ENCODE measurements around the gene MYRF.

DNA sequence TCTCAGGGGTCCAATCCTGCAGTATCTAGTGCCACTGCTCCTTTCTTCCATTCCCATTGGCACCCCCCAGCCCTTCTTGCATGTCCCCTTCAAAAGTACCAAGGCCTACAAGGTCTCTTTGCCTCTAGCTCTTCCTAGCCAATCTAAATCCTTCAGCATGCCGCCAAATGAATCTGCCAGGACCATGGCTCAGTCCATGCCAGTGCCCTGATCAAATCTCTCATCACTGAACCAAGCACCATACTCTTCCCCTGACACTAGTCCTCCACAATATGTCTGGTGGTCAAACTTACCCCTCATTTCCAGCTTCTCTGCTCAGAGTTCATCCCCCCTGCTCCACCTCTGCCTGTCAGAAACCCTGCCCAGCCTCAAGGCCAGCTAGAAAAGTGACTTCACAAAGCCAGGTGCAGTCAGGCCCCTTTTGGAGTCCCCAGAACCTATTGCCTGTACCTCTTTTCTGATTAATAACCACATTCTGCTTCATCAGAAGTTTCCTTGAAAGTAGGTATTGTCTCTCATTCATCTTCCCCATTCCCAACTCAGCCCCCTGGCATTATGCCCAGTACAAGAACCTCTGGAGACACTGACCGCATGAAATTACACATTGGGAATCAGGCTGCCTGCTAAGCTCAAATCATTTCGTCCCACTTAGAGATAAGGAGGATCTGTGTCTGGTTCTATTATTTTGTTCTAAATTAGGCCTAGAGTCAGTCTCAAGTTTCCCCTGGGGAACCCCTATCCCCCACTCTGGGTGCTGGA is 51.6 kb downstream of the MYRF start:
- TF ChIP-seq, protein P1, sequence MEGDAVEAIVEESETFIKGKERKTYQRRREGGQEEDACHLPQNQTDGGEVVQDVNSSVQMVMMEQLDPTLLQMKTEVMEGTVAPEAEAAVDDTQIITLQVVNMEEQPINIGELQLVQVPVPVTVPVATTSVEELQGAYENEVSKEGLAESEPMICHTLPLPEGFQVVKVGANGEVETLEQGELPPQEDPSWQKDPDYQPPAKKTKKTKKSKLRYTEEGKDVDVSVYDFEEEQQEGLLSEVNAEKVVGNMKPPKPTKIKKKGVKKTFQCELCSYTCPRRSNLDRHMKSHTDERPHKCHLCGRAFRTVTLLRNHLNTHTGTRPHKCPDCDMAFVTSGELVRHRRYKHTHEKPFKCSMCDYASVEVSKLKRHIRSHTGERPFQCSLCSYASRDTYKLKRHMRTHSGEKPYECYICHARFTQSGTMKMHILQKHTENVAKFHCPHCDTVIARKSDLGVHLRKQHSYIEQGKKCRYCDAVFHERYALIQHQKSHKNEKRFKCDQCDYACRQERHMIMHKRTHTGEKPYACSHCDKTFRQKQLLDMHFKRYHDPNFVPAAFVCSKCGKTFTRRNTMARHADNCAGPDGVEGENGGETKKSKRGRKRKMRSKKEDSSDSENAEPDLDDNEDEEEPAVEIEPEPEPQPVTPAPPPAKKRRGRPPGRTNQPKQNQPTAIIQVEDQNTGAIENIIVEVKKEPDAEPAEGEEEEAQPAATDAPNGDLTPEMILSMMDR (IDR thresholded peaks at IDR 0.05; ENCODE audit: low read depth, low read length, poor library complexity, severe bottlenecking), result no peak
- no peak for TF ChIP-seq EZH2phosphoT487 (IDR thresholded peaks at IDR 0.05; ENCODE audit: borderline replicate concordance, low read length)
